ENCODE results near the gene ADCY4. TPM values are rescaled to one million over a fixed set of nuclear protein-coding genes. Genes with fewer than 3 reads are reported as not detected.

Gene ADCY4
- total RNA-seq, 1 donor from 2014 or later = 9.9 TPM

DNA sequence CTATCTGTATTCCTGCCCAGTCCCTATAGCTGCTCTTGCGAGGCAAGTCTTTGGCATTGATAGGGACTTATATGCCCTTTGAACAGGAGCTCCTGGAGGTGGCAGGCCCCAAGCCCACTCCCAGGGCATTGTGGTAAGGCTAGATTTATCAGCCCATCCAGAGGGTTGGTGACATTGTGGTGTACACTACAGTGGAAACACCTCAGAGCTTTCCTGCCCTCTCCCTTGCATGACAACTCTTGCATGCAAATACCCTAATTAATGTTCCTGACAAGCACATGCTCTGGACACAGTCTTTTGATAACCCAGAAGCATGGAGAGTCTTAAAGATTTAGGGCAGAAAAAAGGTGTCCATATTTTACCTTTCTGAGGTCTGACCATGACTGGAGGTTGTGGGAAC, 5.7 kb upstream of the ADCY4 start:
- peaks cover 6 to 19% (median 9%) of the 10 kb centered on the region in 3 donors for H3K4me1 ChIP-seq (ENCODE audit: control insufficient read depth in 3 of 3, insufficient read depth in 3 of 3, low read length in 3 of 3)
- H3K4me3 ChIP-seq (ENCODE audit: low read length in 3 of 3) = no peak overlapping the region
- no peaks in the 10 kb centered on the region for H3K9me3 ChIP-seq (ENCODE audit: control insufficient read depth in 3 of 3, low read length in 3 of 3)
- H3K9ac ChIP-seq (ENCODE audit: low read depth in 1 of 3, low read length in 3 of 3) = no peak overlapping the region
- H3K27ac ChIP-seq (ENCODE audit: low read depth, low read length) = no peak overlapping the region
- peaks cover 22 to 41% (median 39%) of the 10 kb centered on the region in 3 donors for H3K27me3 ChIP-seq (ENCODE audit: control insufficient read depth in 3 of 3, insufficient read depth in 3 of 3, low read length in 3 of 3)
- peaks cover 0 to 7% (median 2%) of the 10 kb centered on the region in 3 donors for H3K36me3 ChIP-seq (ENCODE audit: control insufficient read depth in 3 of 3, insufficient read depth in 3 of 3, low read length in 3 of 3)

DNA sequence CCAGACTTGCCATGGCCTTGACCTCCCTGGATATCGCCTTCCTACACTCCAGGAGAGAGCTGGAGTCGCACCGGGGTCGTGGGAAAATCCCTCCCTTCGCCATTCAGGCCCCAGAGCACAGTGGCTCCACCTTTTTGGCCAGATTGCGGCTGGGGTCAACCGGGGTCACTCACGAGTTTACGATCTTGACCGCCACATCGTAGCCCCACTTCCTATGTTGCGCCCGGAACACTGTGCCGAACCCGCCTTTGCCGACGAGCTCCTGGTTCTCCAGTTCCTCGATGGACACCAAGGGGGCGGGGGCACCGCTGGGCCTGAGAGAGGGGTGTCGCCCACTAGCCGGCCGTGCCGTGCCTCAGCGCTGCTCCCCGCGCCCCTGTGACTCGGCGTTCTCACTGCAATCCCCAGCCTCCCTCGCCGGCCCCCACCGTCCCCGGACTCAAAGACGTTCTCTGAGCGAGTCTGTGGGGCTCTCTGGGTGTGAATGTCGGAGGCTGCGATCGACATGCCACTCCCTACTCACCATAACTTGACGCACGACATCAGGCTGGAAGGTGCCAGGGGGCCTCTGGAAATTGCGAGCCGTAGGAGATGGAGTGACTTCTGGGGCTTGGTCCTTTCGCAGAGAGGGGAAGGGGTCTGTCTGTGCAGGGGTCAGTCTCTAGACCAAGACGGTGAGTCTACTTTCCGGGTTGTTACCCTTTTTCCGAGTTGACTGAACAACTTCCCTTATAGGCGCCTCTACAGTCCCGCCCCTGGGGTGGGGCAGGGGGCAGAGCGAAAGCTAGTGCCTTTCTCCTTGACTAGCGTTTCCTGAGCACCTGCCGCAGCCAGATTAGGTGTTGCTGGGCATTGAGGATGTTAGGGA, 4.6 kb upstream of the ADCY4 start, which contains the start of gene RIPK3:
TSS of gene RIPK3 (minus strand) at position 708 of the 868 bp plus-strand sequence. CDS start at position 543, 165 bp downstream.
- H3K4me1 ChIP-seq (ENCODE audit: control insufficient read depth in 3 of 3, insufficient read depth in 3 of 3, low read length in 3 of 3) = peaks cover 11 to 24% (median 14%) of the 10 kb centered on the region in 3 donors
- peak within 1 kb of the TSS; percentile 54 to 78 (median 68) for H3K4me3 ChIP-seq (ENCODE audit: low read length in 3 of 3)
- H3K27me3 ChIP-seq (ENCODE audit: control insufficient read depth in 3 of 3, insufficient read depth in 3 of 3, low read length in 3 of 3) = peaks cover 33 to 50% (median 44%) of the 10 kb centered on the region in 3 donors
- H3K36me3 ChIP-seq (ENCODE audit: control insufficient read depth in 3 of 3, insufficient read depth in 3 of 3, low read length in 3 of 3) = peaks cover 0 to 7% (median 2%) of the 10 kb centered on the region in 3 donors
- no peaks in the 10 kb centered on the region for H3K9me3 ChIP-seq (ENCODE audit: control insufficient read depth in 3 of 3, low read length in 3 of 3)
- peak within 1 kb of the TSS; percentile 17 to 45 (median 33) for H3K9ac ChIP-seq (ENCODE audit: low read depth in 1 of 3, low read length in 3 of 3)
- H3K27ac ChIP-seq (ENCODE audit: low read depth, low read length) = peak within 1 kb of the TSS; percentile 48

DNA sequence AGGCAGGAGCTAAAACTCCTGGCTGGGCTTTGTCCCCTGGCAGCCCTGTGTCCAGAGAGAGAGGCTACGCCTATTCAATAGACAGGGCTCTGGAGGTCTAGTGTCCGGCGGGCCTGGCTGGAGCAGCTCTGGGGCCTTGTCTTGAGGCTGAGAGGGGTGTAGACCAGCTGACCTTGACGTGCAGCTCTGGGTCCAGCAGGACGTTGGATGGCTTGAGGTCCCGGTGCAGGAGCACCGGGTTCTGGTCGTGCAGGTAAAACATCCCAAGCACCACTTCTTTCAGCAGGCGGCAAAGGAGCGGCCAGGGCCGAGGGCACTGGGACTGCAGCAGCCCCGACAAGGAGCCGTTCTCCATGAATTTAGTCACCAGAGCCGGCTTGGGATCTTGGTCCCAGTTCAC, 4.0 kb upstream of the ADCY4 start:
- Histone ChIP-seq H3K4me3 (ENCODE audit: low read length in 3 of 3) (peak overlapping the region; percentile 54 to 78 (median 68)), H3K9me3 (ENCODE audit: control insufficient read depth in 3 of 3, low read length in 3 of 3) (no peaks in the 10 kb centered on the region), H3K27ac (ENCODE audit: low read depth, low read length) (no peak overlapping the region), H3K9ac (ENCODE audit: low read depth in 1 of 3, low read length in 3 of 3) (peak overlapping the region in 2 of 3 donors; percentile 17 to 45), H3K36me3 (ENCODE audit: control insufficient read depth in 3 of 3, insufficient read depth in 3 of 3, low read length in 3 of 3) (peaks cover 0 to 7% (median 2%) of the 10 kb centered on the region in 3 donors), H3K27me3 (ENCODE audit: control insufficient read depth in 3 of 3, insufficient read depth in 3 of 3, low read length in 3 of 3) (peaks cover 40 to 57% (median 51%) of the 10 kb centered on the region in 3 donors), H3K4me1 (ENCODE audit: control insufficient read depth in 3 of 3, insufficient read depth in 3 of 3, low read length in 3 of 3) (peaks cover 14 to 28% (median 17%) of the 10 kb centered on the region in 3 donors)

DNA sequence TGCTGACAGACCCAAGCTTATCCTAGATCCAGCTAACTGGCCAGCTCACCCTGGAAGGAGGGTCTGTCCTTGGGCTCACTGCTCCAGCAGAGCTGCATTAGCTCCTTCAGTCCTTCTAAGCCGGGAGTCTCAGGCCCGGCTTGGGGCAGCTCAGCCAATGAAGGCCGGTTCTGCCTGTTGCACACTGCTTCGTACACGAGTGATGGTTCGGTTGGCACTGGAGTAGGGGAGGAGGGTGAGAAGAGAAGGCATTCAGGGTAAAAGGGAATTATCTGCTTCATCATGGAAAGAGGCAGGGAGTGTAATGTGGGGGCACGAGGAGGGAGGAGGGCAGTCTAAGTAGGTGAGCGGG, 2.9 kb upstream of the ADCY4 start:
- Histone ChIP-seq H3K9ac (ENCODE audit: low read depth in 1 of 3, low read length in 3 of 3) (no peak overlapping the region), H3K9me3 (ENCODE audit: control insufficient read depth in 3 of 3, low read length in 3 of 3) (no peaks in the 10 kb centered on the region), H3K36me3 (ENCODE audit: control insufficient read depth in 3 of 3, insufficient read depth in 3 of 3, low read length in 3 of 3) (peaks cover 0 to 7% (median 2%) of the 10 kb centered on the region in 3 donors), H3K27ac (ENCODE audit: low read depth, low read length) (no peak overlapping the region), H3K4me1 (ENCODE audit: control insufficient read depth in 3 of 3, insufficient read depth in 3 of 3, low read length in 3 of 3) (peaks cover 20 to 36% (median 22%) of the 10 kb centered on the region in 3 donors), H3K27me3 (ENCODE audit: control insufficient read depth in 3 of 3, insufficient read depth in 3 of 3, low read length in 3 of 3) (peaks cover 46 to 66% (median 59%) of the 10 kb centered on the region in 3 donors), H3K4me3 (ENCODE audit: low read length in 3 of 3) (no peak overlapping the region)

DNA sequence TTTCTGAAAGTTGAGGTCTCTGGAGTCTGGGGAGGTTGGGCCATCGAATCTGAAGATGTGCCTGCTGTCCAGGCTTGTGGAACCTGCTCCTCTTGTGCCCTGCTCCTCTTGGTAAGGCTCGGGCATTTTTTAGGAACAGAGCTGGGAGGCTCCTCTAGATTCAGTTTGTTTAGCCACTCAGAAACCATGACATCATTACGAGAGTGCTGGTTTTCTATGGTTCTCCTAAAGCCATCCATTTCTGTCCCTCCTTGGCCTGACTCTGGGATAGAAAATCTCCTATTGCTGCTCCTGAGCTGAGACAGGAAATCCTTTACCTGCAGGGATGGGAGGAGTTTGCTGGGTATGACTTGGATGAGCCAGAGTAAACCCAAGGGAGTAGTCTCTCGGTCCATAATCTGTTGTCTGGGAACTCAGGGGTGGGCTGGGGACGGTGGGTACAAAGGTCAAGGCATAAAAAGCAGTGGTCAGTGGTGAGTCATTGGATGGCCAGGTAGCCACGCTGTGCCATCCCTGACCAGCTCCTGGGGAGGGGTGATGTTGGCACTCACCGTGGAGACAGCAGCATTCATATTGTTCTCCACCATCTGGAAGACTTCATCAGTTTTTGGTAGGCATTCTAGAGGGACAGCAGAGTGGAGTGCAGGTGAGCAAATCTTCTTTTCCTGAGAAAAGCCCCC, 2.4 kb upstream of the ADCY4 start:
- Histone ChIP-seq H3K9ac (ENCODE audit: low read depth in 1 of 3, low read length in 3 of 3) (no peak overlapping the region), H3K4me1 (ENCODE audit: control insufficient read depth in 3 of 3, insufficient read depth in 3 of 3, low read length in 3 of 3) (peaks cover 25 to 41% (median 27%) of the 10 kb centered on the region in 3 donors), H3K9me3 (ENCODE audit: control insufficient read depth in 3 of 3, low read length in 3 of 3) (no peaks in the 10 kb centered on the region), H3K36me3 (ENCODE audit: control insufficient read depth in 3 of 3, insufficient read depth in 3 of 3, low read length in 3 of 3) (peaks cover 0 to 7% (median 2%) of the 10 kb centered on the region in 3 donors), H3K27ac (ENCODE audit: low read depth, low read length) (no peak overlapping the region), H3K4me3 (ENCODE audit: low read length in 3 of 3) (no peak overlapping the region), H3K27me3 (ENCODE audit: control insufficient read depth in 3 of 3, insufficient read depth in 3 of 3, low read length in 3 of 3) (peaks cover 51 to 72% (median 64%) of the 10 kb centered on the region in 3 donors)

GRCh38 chr14:24335461-24336171, 745 bp upstream of the ADCY4 start:
- Histone ChIP-seq H3K27me3 (ENCODE audit: control insufficient read depth in 3 of 3, insufficient read depth in 3 of 3, low read length in 3 of 3) (peaks cover 55 to 86% (median 80%) of the 10 kb centered on the region in 3 donors), H3K9ac (ENCODE audit: low read depth in 1 of 3, low read length in 3 of 3) (peak overlapping the region in 1 of 3 donors; percentile 67), H3K36me3 (ENCODE audit: control insufficient read depth in 3 of 3, insufficient read depth in 3 of 3, low read length in 3 of 3) (peaks cover 0 to 7% (median 2%) of the 10 kb centered on the region in 3 donors), H3K4me3 (ENCODE audit: low read length in 3 of 3) (peak overlapping the region in 2 of 3 donors; percentile 67), H3K27ac (ENCODE audit: low read depth, low read length) (peak overlapping the region; percentile 80), H3K4me1 (ENCODE audit: control insufficient read depth in 3 of 3, insufficient read depth in 3 of 3, low read length in 3 of 3) (peaks cover 29 to 47% (median 34%) of the 10 kb centered on the region in 3 donors), H3K9me3 (ENCODE audit: control insufficient read depth in 3 of 3, low read length in 3 of 3) (no peaks in the 10 kb centered on the region)

DNA sequence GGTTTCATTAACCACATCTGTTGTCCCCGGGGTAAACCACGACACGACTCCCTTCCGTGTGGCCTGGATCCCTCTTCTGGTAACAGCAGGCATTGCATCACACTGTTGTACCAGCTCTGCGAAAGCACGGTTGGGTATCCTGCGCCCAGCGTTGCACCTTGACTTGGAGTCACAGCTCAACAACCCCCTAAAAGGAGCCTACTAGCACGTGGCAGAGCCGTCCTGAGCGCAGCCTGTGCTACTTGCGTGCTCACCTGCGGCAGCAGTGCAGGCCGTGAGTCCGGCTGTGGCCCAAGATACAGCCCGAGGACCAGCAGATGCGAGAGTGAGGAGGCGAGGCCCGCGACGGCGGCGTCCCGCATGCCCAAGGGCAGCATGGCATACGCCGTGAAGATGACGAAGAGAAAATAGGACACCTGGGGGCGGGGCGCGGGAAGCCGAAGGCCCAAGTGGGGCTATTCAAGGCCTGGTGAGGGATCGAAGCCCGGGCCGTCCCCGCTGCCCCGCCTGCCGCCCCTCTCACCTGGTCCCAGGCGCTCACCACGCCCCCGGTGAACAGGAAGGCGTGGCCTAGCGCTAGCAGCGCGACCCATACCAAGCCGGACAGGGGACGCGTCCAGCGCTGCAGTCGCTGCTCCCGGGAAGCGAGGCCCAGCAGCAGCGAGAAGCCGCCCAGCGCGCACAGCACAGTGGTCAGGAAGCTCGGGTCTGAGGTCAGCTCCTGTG, 2.4 kb downstream of the ADCY4 start:
- Histone ChIP-seq H3K9ac (ENCODE audit: low read depth in 1 of 3, low read length in 3 of 3) (peak overlapping the region in 2 of 3 donors; percentile 20 to 40), H3K9me3 (ENCODE audit: control insufficient read depth in 3 of 3, low read length in 3 of 3) (no peaks in the 10 kb centered on the region), H3K36me3 (ENCODE audit: control insufficient read depth in 3 of 3, insufficient read depth in 3 of 3, low read length in 3 of 3) (peaks cover 0 to 7% (median 4%) of the 10 kb centered on the region in 3 donors), H3K4me3 (ENCODE audit: low read length in 3 of 3) (peak overlapping the region; percentile 42 to 67 (median 60)), H3K27ac (ENCODE audit: low read depth, low read length) (no peak overlapping the region), H3K27me3 (ENCODE audit: control insufficient read depth in 3 of 3, insufficient read depth in 3 of 3, low read length in 3 of 3) (peaks cover 38 to 65% (median 55%) of the 10 kb centered on the region in 3 donors), H3K4me1 (ENCODE audit: control insufficient read depth in 3 of 3, insufficient read depth in 3 of 3, low read length in 3 of 3) (peaks cover 25 to 49% (median 27%) of the 10 kb centered on the region in 3 donors)

- peak overlapping the region in 2 of 3 donors; percentile 60 to 67 for H3K4me3 ChIP-seq (ENCODE audit: low read length in 3 of 3)
- H3K9ac ChIP-seq (ENCODE audit: low read depth in 1 of 3, low read length in 3 of 3) = no peak overlapping the region
- peaks cover 25 to 51% (median 27%) of the 10 kb centered on the region in 3 donors for H3K4me1 ChIP-seq (ENCODE audit: control insufficient read depth in 3 of 3, insufficient read depth in 3 of 3, low read length in 3 of 3)
- no peak overlapping the region for H3K27ac ChIP-seq (ENCODE audit: low read depth, low read length)
- peaks cover 38 to 59% (median 50%) of the 10 kb centered on the region in 3 donors for H3K27me3 ChIP-seq (ENCODE audit: control insufficient read depth in 3 of 3, insufficient read depth in 3 of 3, low read length in 3 of 3)
- H3K36me3 ChIP-seq (ENCODE audit: control insufficient read depth in 3 of 3, insufficient read depth in 3 of 3, low read length in 3 of 3) = peaks cover 0 to 3% (median 2%) of the 10 kb centered on the region in 3 donors
- H3K9me3 ChIP-seq (ENCODE audit: control insufficient read depth in 3 of 3, low read length in 3 of 3) = no peaks in the 10 kb centered on the region
Observed at GRCh38 chr14:24331731-24332267, 3.1 kb downstream of the ADCY4 start.
